NCI-H2196 (cell line): Measurements from ENCODE around the gene COPS4.
"Not testable (repeated sequence)": the region's sequence is repeated elsewhere in the genome, so short reads cannot be mapped to it uniquely, and the experiment has no call there.

Source experiments
- DNase-seq: peaks from one replicate; lab custom pipeline; 2025; ENCODE audit not compliant: unreplicated experiment; lab: John Stamatoyannopoulos, UW

The COPS4 gene

DNA sequence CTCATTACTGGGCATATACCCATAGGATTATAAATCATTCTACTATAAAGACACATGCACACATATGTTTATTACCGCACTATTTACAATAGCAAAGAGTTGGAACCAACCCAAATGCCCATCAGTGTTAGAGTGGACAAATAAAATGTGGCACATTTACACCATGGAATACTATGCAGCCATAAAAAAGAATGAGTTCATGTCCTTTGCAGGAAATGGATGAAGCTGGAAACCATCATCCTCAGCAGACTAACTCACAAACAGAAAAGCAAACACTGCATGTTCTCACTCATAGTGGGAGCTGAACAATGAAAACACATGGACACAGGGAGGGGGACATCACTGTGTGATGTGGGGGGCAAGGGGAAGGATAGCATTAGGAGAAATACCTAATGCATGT is 11.4 kb upstream of the COPS4 start:
- not testable (repeated sequence) for DNase-seq

- no peak for DNase-seq
These were observed 10.8 kb upstream of the COPS4 start for GRCh38 chr4:83024233-83024632.

DNA sequence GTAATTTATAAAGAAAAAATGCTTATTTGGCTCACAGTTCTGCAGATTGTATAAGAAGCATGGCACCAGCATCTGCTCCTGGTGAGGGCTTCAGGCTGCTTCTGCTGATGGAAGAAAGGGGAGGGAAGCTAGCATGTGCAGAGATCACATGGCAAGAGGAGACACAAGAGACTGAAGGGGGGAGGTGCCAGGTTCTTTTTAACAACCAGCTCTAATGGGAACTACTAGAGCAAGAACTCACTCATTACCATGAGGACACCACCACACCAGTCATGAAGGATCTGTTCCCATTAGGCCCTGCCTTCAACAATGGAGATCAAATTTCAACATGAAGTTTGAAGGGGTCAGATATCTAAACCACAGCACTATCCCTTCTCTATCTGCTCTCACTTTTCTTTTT is 9.4 kb upstream of the COPS4 start:
- DNase-seq = no peak

DNA sequence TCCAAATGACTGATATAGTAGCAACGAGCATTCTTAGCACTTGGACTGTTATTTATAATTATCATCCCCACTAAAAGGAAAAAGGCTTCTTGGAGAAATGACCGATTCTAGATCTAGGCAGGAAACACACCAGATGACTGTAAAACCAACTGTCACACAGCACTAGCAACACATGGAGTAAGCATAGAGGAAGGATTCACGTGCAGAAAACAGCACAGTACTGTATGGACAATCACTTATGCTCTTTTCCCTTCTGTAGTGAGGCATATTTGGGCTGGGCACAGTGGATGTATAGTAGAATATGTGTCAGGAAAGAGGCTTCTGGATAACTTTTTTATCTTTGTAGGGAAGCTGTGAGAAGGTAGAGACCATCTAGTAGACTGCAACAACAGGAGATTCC is 6.0 kb upstream of the COPS4 start:
- no peak for DNase-seq

GRCh38 chr4:83029688-83030087 is 5.3 kb upstream of the COPS4 start:
- no peak for DNase-seq

DNA sequence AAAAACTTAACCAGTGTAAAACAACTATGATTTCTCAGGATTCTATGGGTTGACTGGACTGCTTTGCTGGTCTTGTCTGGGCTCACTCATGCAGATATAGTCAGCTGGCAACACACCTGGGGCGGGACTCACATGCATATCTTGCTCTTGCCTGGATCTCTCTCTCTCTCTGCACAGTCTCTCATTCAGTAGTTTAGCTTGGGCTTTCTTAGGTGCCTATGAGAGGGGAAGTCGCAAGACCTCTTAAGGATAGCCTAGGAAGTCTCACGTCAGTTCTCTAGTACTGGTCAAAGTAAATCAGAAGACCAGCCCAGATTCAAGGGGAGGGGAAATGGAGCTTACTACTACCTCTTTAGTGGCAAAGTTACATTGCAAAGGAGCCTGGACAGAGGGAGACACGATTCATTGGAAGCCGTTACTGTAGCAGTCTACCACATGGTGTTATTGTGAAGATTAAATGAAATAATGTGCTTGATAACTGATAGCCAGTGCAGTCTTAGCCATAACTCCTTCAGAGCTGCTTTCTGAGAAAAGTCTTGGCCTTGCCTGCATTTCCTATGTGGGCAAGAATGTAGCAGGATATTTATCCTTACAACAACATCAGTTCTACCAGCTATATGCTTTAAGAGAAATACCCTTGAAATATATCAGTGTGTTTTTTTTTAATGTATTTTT is 2.1 kb downstream of the COPS4 start:
- DNase-seq = no peak

GRCh38 chr4:83040269-83040668 is 5.3 kb downstream of the COPS4 start:
- no peak for DNase-seq

DNA sequence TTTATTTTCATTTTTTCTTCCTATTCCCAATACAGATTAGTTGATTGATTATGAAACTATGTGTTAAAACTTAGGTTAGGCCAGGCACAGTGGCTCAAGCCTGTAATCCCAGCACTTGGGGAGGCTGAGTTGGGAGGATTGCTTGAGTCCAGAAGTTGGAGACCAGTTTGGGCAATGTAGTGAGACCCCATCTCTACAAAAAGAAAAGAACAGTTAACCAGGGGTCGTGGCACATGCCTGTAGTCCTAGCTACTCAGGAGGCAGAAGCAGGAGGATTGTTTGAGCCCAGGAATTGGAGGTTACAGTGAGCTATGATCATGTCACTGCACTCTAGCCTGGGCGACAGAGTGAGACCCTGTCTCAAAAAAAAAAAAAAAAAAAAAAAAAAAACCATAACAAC is 8.2 kb downstream of the COPS4 start:
- not testable (repeated sequence) for DNase-seq

- DNase-seq = no peak
These were observed 8.9 kb downstream of the COPS4 start for GRCh38 chr4:83043801-83044407.

- DNase-seq = no peak
These were observed 11.9 kb downstream of the COPS4 start for GRCh38 chr4:83046693-83047473.

DNA sequence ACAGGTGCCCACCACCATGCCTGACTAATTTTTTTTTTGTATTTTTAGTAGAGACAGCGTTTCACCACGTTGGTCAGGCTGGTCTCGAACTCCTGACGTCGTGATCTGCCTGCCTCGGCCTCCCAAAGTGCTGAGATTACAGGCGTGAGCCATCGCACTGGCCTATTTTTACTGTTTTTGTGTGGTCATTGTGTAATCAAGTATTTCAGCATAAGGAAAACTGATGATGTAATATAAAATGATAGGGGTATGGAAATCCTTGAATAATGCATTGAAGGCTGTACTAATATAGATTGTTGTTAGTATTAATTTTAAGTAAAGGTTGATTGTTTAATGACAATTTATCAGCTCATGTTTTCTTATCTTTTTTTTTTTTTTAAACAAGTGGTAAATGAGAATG is 13.8 kb downstream of the COPS4 start:
- DNase-seq = not testable (repeated sequence)

GRCh38 chr4:83054928-83055327 is 19.9 kb downstream of the COPS4 start:
- no peak for DNase-seq

GRCh38 chr4:83062739-83063138 is 27.8 kb downstream of the COPS4 start:
- DNase-seq = no peak

GRCh38 chr4:83065266-83065665 is 30.3 kb downstream of the COPS4 start:
- DNase-seq = no peak

DNA sequence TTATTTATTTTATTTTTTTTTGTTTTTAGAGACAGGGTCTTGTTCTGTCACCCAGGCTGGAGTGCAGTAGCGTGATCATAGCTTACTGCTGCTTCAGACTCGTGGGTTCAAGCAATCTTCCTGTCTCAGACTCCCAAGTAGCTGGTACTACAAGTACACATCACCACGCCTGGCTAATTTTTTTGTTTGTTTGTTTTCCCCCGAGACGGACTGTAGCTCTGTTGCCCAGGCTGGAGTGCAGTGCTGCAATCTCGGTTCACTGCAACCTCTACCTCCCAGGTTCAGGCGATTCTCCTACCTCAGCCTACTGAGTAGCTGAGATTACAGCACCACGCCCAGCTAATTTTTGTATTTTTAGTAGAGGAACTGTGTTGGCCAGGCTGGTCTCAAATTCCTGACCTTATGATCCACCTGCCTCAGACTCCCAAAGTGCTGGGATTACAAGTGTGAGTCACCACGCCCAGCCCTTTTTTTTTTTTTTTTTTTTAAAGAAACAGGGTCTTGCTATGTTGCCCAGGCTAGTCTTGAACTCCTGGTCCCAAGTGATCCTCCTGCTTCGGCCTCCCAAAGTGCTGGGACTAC is 32.2 kb downstream of the COPS4 start:
- DNase-seq = no peak

GRCh38 chr4:83071116-83071515 is 36.1 kb downstream of the COPS4 start:
- DNase-seq = no peak

GRCh38 chr4:83074086-83074704 is 39.2 kb downstream of the COPS4 start:
- DNase-seq = peak; percentile 27

- not testable (repeated sequence) for DNase-seq
These were observed 39.8 kb downstream of the COPS4 start for GRCh38 chr4:83074783-83075182.

GRCh38 chr4:83075311-83076095 is 40.5 kb downstream of the COPS4 start:
- DNase-seq = no peak

- DNase-seq = no peak
These were observed 45.6 kb downstream of the COPS4 start for GRCh38 chr4:83080561-83080960.

DNA sequence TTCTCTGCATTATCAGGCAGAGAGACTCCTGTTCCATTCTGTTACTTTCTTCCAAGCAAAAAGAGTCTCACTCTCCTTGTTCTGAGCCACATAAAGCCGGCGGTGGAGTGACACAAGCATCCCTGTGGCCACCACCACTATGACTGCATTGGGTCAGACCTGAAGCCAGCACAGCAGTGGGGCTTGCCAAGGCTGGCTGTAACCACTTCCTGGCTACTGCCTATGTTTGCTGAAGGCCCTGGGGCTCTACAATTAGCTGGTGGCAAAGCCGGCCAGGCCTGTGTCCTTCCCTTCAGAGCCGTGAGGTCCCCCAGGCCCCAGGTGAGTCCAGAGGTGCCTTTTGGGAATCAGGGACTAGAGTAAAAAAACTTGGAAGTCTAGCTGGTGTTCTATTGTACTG is 47.8 kb downstream of the COPS4 start:
- no peak for DNase-seq
